Mesothelial cell of epicardium (in vitro differentiated cells): ENCODE measurements around the gene TFR2. TPM values are rescaled to one million over a fixed set of nuclear protein-coding genes. Genes with fewer than 3 reads are reported as not detected.

Experiments used
- DNase-seq, 2 experiments: peaks; one replicate each; pipeline ENCODE4 v3.0.0; 2021; ENCODE audit warnings: low spot score in 2 of 2; ENCODE audit not compliant: unreplicated experiment in 2 of 2
- H3K27ac Mint-ChIP-seq: 2 replicates; pipeline ENCODE4 v1.8.0; 2021; ENCODE audit warnings: mixed read lengths
- H3K27me3 Mint-ChIP-seq: 2 replicates; pipeline ENCODE4 v1.8.0; 2021; ENCODE audit warnings: low read depth, mixed read lengths
- H3K36me3 Mint-ChIP-seq: 2 replicates; pipeline ENCODE4 v1.8.0; 2021; ENCODE audit warnings: mixed read lengths
- H3K4me1 Mint-ChIP-seq: 2 replicates; pipeline ENCODE4 v1.8.0; 2021; ENCODE audit warnings: mixed read lengths
- H3K4me3 Mint-ChIP-seq: 2 replicates; pipeline ENCODE4 v1.8.0; 2021; ENCODE audit warnings: mild to moderate bottlenecking, moderate library complexity, mixed read lengths
- H3K9me3 Mint-ChIP-seq: 2 replicates; pipeline ENCODE4 v1.8.0; 2021; ENCODE audit warnings: mixed read lengths
- CTCF ChIP-seq: fragments of 200-600 bp; sonication (generic); IDR thresholded peaks from one replicate; pipeline ENCODE4 v1.5.0; 2021; ENCODE audit warnings: antibody characterized with exemption; ENCODE audit not compliant: unreplicated experiment
- total RNA-seq: library from RNA; stranded (reverse); gene quantifications from 3 replicates; pipeline ENCODE4 v1.2.1, GENCODE V29; 2021

Gene TFR2
- total RNA-seq, 1 donor from 2014 or later, result 0.54 TPM

GRCh38 chr7:100607111-100607510 is 34.2 kb downstream of the TFR2 start:
- Mint-ChIP-seq H3K4me3 (no peak overlapping the region), H3K9me3 (no peaks in the 10 kb centered on the region), H3K27ac (no peak overlapping the region), H3K36me3 (peaks cover 14% of the 10 kb centered on the region), H3K27me3 (no peaks in the 10 kb centered on the region), H3K4me1 (peaks cover 26% of the 10 kb centered on the region)
- no peak for TF ChIP-seq CTCF
- DNase-seq, result no peak

GRCh38 chr7:100606313-100606712 is 35.0 kb downstream of the TFR2 start:
- H3K27me3 Mint-ChIP-seq, result no peaks in the 10 kb centered on the region
- H3K27ac Mint-ChIP-seq, result no peak overlapping the region
- peak overlapping the region; percentile 78 for H3K4me3 Mint-ChIP-seq
- no peak for TF ChIP-seq CTCF
- no peaks in the 10 kb centered on the region for H3K9me3 Mint-ChIP-seq
- peaks cover 33% of the 10 kb centered on the region for H3K4me1 Mint-ChIP-seq
- no peak for DNase-seq
- peaks cover 14% of the 10 kb centered on the region for H3K36me3 Mint-ChIP-seq

- TF ChIP-seq CTCF, result no peak
- H3K27ac Mint-ChIP-seq, result peak overlapping the region; percentile 80
Measured at GRCh38 chr7:100604976-100605911, 36.1 kb downstream of the TFR2 start.

GRCh38 chr7:100604028-100604975 is 37.0 kb downstream of the TFR2 start:
- Mint-ChIP-seq H3K27ac (peak overlapping the region; percentile 99), H3K9me3 (no peaks in the 10 kb centered on the region), H3K27me3 (no peaks in the 10 kb centered on the region), H3K4me1 (peaks cover 43% of the 10 kb centered on the region), H3K4me3 (peak overlapping the region; percentile 82), H3K36me3 (peaks cover 12% of the 10 kb centered on the region)
- peak; percentile 67 to 81 for DNase-seq
- TF ChIP-seq CTCF, result no peak

More at GRCh38 chr7:100604976-100605911, 36.1 kb downstream of the TFR2 start:
- peaks cover 38% of the 10 kb centered on the region for H3K4me1 Mint-ChIP-seq
- no peaks in the 10 kb centered on the region for H3K9me3 Mint-ChIP-seq
- no peaks in the 10 kb centered on the region for H3K27me3 Mint-ChIP-seq
- peak in 1 of 2 experiments; percentile 57 for DNase-seq
- H3K4me3 Mint-ChIP-seq, result peak overlapping the region; percentile 78
- peaks cover 14% of the 10 kb centered on the region for H3K36me3 Mint-ChIP-seq

GRCh38 chr7:100603726-100604027 is 37.7 kb downstream of the TFR2 start:
- Mint-ChIP-seq H3K4me3 (peak overlapping the region; percentile 82), H3K9me3 (no peaks in the 10 kb centered on the region)

More at GRCh38 chr7:100603726-100604027, 37.7 kb downstream of the TFR2 start:
- no peak for TF ChIP-seq CTCF
- H3K27me3 Mint-ChIP-seq, result no peaks in the 10 kb centered on the region
- peak overlapping the region; percentile 99 for H3K27ac Mint-ChIP-seq
- peaks cover 12% of the 10 kb centered on the region for H3K36me3 Mint-ChIP-seq
- peaks cover 43% of the 10 kb centered on the region for H3K4me1 Mint-ChIP-seq
- DNase-seq, result peak in 1 of 2 experiments; percentile 59
